ENCODE data around the gene WDR49.

Gene WDR49

DNA sequence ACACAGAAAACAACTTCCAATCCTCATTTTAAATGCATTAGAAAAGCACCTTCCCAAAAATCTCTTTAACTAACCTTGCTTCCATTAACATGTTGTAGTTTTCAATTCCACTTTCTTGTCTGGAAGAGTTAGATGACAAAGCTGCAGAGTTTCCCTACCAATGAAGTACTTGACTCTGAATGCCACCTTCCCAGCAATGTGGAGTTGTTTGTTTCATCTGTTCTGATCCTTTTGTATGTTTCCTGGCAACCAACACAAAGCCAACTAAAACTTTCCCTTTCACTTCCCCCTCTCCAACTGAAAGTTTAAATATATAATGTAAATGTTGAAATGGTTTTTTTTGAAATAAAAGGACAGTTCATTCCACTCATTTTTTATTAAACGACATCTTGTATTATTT is at the start of gene WDR49:
WDR49 (minus strand) TSS at position 183 of the 400 bp plus-strand sequence. CDS start 517 bp downstream, outside the sequence.
- no peak for DNase-seq (ENCODE audit: low read depth in 2 of 2)

GRCh38 chr3:167700926-167701325 is 47.2 kb upstream of the WDR49 start:
- no peak for DNase-seq (ENCODE audit: low read depth in 2 of 2)

GRCh38 chr3:167700046-167700445 is 46.3 kb upstream of the WDR49 start:
- no peak for DNase-seq (ENCODE audit: low read depth in 2 of 2)

GRCh38 chr3:167694121-167694520 is 40.4 kb upstream of the WDR49 start:
- no peak for DNase-seq (ENCODE audit: low read depth in 2 of 2)

DNA sequence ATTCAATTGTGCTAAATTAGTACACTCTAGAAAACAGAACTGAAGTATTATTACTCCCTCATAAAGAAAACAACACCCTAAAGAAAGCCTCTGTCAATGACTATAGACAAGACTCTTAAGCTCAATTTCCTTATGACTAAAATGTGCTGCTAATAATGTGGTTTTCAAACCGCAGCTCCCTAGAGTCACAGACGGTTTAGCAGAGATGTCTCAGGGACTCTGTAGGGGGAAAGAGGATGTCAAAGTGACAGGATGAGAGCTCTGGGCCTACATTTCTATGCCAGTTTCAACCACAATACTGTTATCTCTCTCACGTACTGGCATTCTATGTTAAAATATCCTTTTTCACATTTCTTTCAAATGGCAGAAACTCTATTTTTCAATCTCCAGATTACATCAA is 37.6 kb upstream of the WDR49 start:
- DNase-seq (ENCODE audit: low read depth in 2 of 2), result peak in 1 of 2 donors; percentile 1

GRCh38 chr3:167684388-167684993 is 30.7 kb upstream of the WDR49 start:
- DNase-seq (ENCODE audit: low read depth in 2 of 2), result peak in 1 of 2 donors; percentile 6

- no peak for DNase-seq (ENCODE audit: low read depth in 2 of 2)
Observed at GRCh38 chr3:167679526-167679925, 25.8 kb upstream of the WDR49 start.

DNA sequence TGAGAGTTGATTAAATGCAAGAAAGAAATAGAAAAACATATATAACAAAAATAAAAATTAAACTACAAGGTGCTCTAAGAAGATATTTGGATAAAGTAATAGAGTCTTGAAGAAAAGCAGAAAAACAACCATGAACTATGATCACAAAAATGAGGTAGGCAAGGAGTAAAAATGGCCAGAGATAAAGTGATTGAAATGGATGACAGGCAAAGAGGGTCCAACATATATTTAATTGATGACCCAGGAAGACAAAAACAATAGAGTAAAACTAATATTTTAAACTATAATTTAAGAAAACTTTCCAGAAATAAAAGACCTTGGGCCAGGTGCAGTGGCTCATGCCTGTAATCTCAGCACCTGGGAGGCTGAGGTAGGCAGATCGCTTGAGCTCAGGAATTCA is 22.1 kb upstream of the WDR49 start:
- no peak for DNase-seq (ENCODE audit: low read depth in 2 of 2)

DNA sequence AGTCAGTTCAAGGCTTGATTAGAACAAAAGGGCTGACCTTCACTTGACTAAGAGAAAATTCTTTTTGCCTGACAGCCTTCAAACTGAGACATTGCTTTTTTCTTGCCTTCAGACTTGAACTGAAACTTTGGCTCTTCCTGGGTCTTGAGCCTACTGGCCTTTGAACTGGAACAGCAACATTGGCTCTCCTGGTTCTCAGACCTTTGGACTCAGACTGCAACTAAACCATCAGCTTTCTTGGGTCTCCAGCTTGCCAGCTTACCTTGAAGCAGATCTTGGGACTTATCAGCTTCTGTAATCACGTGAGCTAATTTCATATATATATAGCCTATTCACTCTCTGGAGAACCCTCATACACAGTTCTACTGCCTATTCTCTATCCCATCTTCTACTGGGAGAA is 19.5 kb upstream of the WDR49 start:
- no peak for DNase-seq (ENCODE audit: low read depth in 2 of 2)

DNA sequence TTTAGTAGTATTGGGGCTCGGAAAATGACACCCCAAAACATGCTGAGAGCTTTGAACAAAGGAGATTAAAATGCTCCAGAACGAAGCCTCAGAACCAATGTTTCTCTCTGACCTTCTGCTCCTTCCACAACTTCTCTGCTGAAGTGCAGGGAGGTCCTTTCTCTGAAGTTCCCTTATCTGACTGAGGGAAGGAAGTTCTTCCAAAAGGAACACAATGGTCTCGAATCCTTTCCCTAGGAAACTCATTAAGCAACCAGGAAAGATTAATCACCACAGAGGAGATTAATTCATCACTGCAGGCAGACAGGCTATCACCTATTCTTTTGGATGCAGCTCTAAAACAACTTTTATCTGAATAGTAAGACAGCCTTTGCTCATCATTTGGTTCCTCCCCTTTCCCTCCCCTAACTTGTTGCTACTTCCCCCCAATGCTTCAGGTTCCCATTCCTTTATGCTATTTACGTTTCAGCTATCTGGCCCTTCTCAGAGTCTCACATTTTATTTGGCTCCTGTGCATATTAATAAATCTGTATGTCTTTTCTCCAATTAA is 18.2 kb upstream of the WDR49 start:
- no peak for DNase-seq (ENCODE audit: low read depth in 2 of 2)

GRCh38 chr3:167669699-167670098 is 16.0 kb upstream of the WDR49 start:
- no peak for DNase-seq (ENCODE audit: low read depth in 2 of 2)

DNA sequence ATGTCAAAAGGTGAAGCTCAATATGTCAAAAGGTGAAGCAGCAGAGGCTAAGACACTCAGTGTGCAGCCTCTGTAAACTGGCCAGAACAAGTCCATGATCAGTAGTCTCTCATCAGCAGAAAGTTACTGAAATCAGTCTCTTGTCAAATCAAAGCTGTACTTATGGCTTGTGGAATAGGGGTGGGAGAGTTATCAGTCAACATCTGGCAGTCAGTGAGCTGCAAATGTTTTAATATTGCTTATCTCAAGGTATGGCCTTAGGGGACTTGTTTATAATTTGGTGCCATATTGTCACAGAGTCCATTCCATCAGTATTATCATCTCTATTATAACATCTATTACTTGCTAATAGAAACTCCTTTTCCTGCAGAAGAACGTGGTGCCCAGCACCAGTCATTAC is 14.9 kb upstream of the WDR49 start:
- DNase-seq (ENCODE audit: low read depth in 2 of 2), result no peak

GRCh38 chr3:167666563-167666962 is 12.8 kb upstream of the WDR49 start:
- no peak for DNase-seq (ENCODE audit: low read depth in 2 of 2)

GRCh38 chr3:167662919-167663400 is 9.2 kb upstream of the WDR49 start:
- DNase-seq (ENCODE audit: low read depth in 2 of 2), result no peak

GRCh38 chr3:167657684-167658225 is 4.0 kb upstream of the WDR49 start:
- DNase-seq (ENCODE audit: low read depth in 2 of 2), result no peak

DNA sequence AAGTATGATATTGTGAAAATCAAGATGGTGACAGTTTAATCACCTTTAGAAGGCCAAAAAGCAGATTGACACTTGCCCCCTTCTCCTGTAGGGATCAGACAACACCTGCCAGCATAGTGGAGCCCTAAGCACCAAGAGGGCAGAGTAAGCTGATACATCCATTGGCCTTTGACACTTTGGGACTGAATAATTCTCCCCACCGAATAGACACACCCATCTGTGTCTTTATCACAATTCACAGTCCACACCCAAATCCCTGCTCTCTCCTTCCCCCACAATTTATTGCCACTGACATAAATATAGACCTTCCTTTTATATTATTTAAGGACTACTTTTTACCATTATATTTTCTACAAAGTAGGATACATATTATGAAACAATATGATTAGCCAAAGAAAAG is 3.1 kb upstream of the WDR49 start:
- DNase-seq (ENCODE audit: low read depth in 2 of 2), result no peak

- DNase-seq (ENCODE audit: low read depth in 2 of 2), result no peak
Observed at GRCh38 chr3:167653155-167653554, 587 bp downstream of the WDR49 start.

- DNase-seq (ENCODE audit: low read depth in 2 of 2), result no peak
Observed at GRCh38 chr3:167651826-167652225, 1.9 kb downstream of the WDR49 start.

GRCh38 chr3:167650459-167650858 is 3.3 kb downstream of the WDR49 start:
- no peak for DNase-seq (ENCODE audit: low read depth in 2 of 2)

DNA sequence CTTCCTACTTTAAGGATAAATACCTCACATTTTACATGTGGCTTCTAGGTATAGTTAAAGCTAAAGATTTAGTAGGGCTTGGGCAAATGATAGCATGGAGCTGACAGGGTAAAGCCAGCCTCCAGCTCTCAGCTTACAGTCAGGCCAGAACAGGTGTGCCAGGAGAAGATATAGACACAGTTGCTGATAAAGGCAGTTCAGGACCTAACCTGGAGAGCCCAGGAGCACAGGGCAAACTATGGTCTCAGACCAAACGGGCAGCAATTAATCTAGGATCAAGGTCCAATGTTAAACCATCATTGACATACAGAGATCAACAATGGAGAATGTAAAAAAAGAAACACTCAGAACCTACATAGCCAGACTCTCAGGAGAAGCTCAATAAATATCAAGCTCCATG is 4.0 kb downstream of the WDR49 start:
- DNase-seq (ENCODE audit: low read depth in 2 of 2), result no peak

DNA sequence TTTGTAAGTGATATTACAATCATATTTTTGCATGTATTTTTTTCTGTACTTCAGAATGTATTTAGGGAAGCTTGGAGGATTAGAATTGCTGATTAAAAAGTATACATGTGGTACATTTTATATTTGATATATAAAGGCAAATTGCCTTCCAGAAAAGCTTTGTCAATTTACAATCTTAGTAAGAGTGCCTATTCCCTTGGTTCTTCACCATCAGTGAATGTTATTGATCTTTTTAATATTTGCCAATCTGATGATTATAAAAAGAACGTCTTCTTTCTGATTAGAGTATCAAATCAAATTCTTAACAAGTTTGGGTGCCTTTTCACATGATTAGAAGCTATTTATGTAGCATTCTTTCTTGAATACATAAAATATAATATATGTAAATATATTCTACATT is 9.1 kb downstream of the WDR49 start:
- no peak for DNase-seq (ENCODE audit: low read depth in 2 of 2)

DNA sequence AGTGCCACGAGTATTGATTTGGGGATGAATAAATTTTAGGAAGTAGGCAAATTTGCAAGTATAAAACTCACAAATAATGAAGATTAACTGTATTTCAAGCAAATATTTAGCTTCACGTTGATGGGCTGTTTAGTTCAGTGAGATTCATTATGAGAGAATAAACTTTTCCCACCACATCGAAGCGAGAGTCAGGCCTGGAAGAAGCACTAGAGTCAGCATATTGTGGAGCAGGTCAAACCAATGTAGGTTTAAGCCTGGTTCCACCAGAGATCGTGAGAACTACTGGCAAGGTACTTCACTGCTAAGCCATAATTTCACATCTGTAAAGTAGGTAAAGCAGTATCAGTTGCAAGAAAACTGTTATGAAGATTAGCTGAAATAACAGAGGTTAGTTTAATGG is 22.3 kb downstream of the WDR49 start:
- no peak for DNase-seq (ENCODE audit: low read depth in 2 of 2)

DNA sequence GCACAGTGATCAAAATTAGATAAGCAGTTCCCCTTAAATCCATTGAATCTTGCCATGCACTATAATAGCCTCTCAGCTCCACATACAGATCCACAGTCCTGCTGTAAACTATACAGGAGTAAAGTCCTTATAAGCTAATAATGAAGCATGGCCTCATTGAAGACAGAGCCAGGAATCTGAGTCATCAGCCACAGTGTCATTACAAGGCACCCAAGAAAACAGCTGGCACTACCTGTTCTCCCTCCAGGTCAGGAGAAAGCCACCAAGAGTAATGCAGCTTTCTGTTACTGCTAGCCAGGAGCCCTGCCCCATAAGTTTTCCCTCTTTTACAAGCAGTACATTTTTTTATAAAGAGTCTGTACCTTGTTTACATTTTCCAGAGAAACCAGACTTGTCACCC is 27.3 kb downstream of the WDR49 start:
- DNase-seq (ENCODE audit: low read depth in 2 of 2), result no peak

GRCh38 chr3:167615030-167615429 is 38.7 kb downstream of the WDR49 start:
- DNase-seq (ENCODE audit: low read depth in 2 of 2), result no peak

Data from stimulated activated CD8-positive, alpha-beta memory T cell treated with anti-CD3 and anti-CD28 coated beads, Interleukin-7, amount 100 ng/mL, for 1 hour (primary cell).